Colonic mucosa (tissue), 4 donors: ENCODE measurements around the gene FRMPD2. TPM values are rescaled to one million over a fixed set of nuclear protein-coding genes. Genes with fewer than 3 reads are reported as not detected.

Experiments used
- DNase-seq: peaks from one replicate; pipeline ENCODE4 v3.0.0-alpha.2; 2020
- H3K27ac ChIP-seq: fragments of 200-600 bp; one replicate; pipeline ENCODE4 v1.8.0; 2021
- H3K27me3 ChIP-seq: fragments of 200-600 bp; one replicate; pipeline ENCODE4 v1.8.0; 2021
- H3K36me3 ChIP-seq: fragments of 200-600 bp; one replicate; pipeline ENCODE4 v1.8.0; 2021
- H3K4me1 ChIP-seq: fragments of 200-600 bp; one replicate; pipeline ENCODE4 v1.8.0; 2021; ENCODE audit warnings: mild to moderate bottlenecking
- H3K4me3 ChIP-seq: fragments of 200-600 bp; one replicate; pipeline ENCODE4 v1.8.0; 2021
- H3K9ac ChIP-seq, 2 donors: one replicate each; pipeline ENCODE4 v1.7.0; 2013; ENCODE audit warnings: control low read depth in 2 of 2, low read depth in 2 of 2, low read length in 2 of 2
- H3K9me3 ChIP-seq: fragments of 200-600 bp; one replicate; pipeline ENCODE4 v1.8.0; 2021
- intact Hi-C: fragments of 100-400 bp; cut with DNase I; formaldehyde crosslinking; loops from one replicate; pipeline ENCODE4 v1.14.1; 2022
- total RNA-seq, 2 donors: library from RNA; stranded (reverse); fragmentation: NEBNext Ultra II Directional in 1 of 2; extraction: Animal tissue kit (Norgen Biotek cat#: 25700) in 1 of 2; gene quantifications; one replicate each; pipeline ENCODE4 v1.2.1, GENCODE V29; 2021
- TF ChIP-seq, protein P1 (sequence below): fragments of 200-600 bp; IDR thresholded peaks from one replicate; pipeline ENCODE4 v1.8.0; 2022; ENCODE audit warnings: antibody characterized with exemption, mild to moderate bottlenecking
- donor health status: healthy.
- donor health status: DM: no; HTN: no; CAD: no.
- donor health status: DM: no; HTN: no; CAD: no.

Gene FRMPD2
- total RNA-seq, 2 donors from 2014 or later, result 0.35 TPM; not detected in 1

DNA sequence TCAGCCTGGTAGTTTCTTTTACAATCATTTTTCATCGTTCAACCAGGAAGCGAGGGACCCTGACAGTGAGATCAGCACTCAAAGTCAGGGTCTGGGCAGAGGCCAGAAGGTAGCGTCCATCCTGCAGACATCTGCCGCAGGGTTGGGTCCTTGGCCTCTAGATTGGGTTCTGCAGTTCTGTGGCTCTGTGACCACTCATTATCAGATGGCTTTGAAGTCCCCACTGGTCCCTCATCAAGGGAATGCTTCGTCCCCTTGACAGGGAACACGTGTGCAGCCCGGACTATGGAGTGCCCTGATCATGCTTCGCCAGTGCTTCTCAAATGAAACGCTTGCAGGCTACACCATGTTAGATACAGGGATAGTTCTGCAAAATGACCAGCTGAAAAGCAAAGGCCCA, 64.1 kb downstream of the FRMPD2 start:
- Histone ChIP-seq H3K9me3 (no peaks in the 10 kb centered on the region), H3K36me3 (no peaks in the 10 kb centered on the region), H3K4me3 (no peak overlapping the region), H3K9ac (no peak overlapping the region), H3K27ac (no peak overlapping the region), H3K27me3 (no peaks in the 10 kb centered on the region), H3K4me1 (no peaks in the 10 kb centered on the region)
- intact Hi-C loops, result no loop called here
- TF ChIP-seq, protein P1, sequence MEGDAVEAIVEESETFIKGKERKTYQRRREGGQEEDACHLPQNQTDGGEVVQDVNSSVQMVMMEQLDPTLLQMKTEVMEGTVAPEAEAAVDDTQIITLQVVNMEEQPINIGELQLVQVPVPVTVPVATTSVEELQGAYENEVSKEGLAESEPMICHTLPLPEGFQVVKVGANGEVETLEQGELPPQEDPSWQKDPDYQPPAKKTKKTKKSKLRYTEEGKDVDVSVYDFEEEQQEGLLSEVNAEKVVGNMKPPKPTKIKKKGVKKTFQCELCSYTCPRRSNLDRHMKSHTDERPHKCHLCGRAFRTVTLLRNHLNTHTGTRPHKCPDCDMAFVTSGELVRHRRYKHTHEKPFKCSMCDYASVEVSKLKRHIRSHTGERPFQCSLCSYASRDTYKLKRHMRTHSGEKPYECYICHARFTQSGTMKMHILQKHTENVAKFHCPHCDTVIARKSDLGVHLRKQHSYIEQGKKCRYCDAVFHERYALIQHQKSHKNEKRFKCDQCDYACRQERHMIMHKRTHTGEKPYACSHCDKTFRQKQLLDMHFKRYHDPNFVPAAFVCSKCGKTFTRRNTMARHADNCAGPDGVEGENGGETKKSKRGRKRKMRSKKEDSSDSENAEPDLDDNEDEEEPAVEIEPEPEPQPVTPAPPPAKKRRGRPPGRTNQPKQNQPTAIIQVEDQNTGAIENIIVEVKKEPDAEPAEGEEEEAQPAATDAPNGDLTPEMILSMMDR, result no peak
- DNase-seq, result no peak

DNA sequence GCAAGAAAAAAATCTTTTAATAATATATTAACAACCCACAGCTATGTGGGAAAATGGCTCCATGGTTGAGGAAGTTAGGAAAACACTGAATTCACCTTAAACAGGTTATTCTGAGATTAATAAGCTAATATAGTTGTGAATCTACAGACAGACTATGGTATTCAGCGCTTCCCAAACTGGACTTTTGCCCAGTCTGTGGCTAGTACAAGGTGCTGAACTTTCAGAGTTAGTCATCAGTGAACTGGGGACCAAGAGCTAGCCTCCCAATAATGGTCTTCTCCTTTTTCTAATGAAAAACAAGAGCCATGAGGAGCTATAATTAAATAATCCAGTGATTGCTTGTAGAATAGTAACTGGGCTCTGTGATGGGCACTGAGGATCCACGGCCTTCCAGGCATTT, 65.3 kb downstream of the FRMPD2 start:
- no peak for DNase-seq
- TF ChIP-seq, protein P1, result no peak
- intact Hi-C loops, result no loop called here

DNA sequence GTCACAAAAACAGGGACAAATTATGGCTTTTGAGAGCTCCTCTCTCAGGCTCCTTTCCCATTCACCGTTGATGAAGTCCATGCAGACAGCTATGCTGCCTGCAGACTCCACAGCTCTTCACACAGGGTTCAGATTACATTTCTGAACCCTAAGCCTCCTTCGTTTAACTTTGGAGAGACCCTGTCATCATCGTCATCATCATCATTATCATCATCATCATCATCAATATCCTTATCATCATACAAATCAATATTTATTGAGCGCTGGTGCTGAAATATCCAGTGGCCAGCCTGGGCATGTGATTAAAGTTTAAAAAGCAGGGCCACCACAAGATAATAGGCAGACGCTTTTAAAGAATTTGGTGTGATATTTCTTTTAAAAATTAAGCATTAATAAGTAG, 66.6 kb downstream of the FRMPD2 start:
- Histone ChIP-seq H3K4me3 (no peak overlapping the region), H3K36me3 (no peaks in the 10 kb centered on the region), H3K9me3 (no peaks in the 10 kb centered on the region), H3K9ac (no peak overlapping the region), H3K27ac (no peak overlapping the region), H3K27me3 (no peaks in the 10 kb centered on the region), H3K4me1 (no peaks in the 10 kb centered on the region)
- no peak for DNase-seq
- intact Hi-C loops, result no loop called here
- TF ChIP-seq, protein P1, result no peak

More for the DNA sequence above, 65.3 kb downstream of the FRMPD2 start:
- Histone ChIP-seq H3K4me1 (no peaks in the 10 kb centered on the region), H3K9ac (no peak overlapping the region), H3K36me3 (no peaks in the 10 kb centered on the region), H3K9me3 (no peaks in the 10 kb centered on the region), H3K27ac (no peak overlapping the region), H3K27me3 (no peaks in the 10 kb centered on the region), H3K4me3 (no peak overlapping the region)

DNA sequence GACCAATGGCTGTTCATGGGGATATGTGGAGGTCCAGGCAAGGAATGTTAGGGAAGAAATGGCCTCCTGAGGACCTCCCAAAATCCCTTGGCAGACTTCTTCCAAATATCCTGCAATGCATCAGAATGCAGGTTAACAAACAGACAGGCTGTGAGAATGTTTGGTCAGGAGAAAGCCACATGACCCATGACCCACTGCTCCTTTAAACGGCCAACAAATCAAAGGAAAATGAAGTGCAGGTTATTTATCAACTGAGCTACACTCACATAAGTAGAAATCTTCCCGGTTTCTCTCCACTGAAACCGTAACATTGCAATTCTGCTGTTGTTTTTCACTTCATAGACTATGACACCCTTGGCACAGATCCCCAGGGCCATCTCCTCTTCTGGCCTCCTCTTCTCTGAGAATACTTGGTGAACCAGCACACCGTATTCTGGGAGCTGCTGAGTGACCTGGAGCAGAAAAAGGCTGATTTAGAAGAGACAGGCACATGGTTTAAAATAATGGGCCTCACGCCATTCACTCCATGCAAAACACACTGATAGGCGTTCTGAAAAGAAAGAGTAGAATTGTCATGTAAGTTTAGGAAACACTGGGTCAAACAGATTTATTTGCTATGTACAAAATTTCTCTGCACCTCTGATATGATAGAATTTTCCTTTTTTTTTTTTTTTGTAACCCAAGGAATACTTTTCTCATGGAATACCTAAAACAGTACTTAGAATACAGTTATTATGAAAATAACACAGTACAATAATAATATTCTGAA, 67.8 kb downstream of the FRMPD2 start:
- TF ChIP-seq, protein P1, result no peak
- no peak for DNase-seq
- H3K4me3 ChIP-seq, result no peak overlapping the region
- no peak overlapping the region for H3K27ac ChIP-seq
- intact Hi-C loops, result no loop called here
- H3K9ac ChIP-seq, result no peak overlapping the region
- no peaks in the 10 kb centered on the region for H3K9me3 ChIP-seq
- no peaks in the 10 kb centered on the region for H3K27me3 ChIP-seq
- H3K4me1 ChIP-seq, result no peaks in the 10 kb centered on the region
- no peaks in the 10 kb centered on the region for H3K36me3 ChIP-seq

DNA sequence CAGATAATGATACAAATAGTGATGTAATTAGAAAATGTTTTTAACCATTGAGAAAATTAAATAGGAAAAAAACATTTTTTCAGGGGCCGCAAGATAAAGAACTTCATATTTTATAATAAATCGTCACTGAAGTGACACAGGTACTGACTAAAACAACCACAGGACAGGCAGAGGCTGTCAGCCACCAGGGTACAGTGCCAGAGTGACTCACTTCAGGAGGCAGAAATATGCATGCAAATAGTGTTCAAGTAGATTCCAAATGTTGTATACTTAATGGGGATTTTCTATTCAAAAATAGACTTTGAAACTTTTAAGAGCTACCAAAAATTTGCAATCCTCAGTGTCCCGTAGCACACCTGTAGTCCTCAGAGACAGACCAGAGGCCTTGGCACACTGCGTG, 68.6 kb downstream of the FRMPD2 start:
- Histone ChIP-seq H3K9ac (no peak overlapping the region), H3K27ac (no peak overlapping the region)

More for the DNA sequence above, 68.6 kb downstream of the FRMPD2 start:
- DNase-seq, result no peak
- H3K4me3 ChIP-seq, result no peak overlapping the region
- TF ChIP-seq, protein P1, result no peak
- H3K36me3 ChIP-seq, result no peaks in the 10 kb centered on the region
- H3K4me1 ChIP-seq, result no peaks in the 10 kb centered on the region
- no peaks in the 10 kb centered on the region for H3K27me3 ChIP-seq
- no peaks in the 10 kb centered on the region for H3K9me3 ChIP-seq
- intact Hi-C loops, result no loop called here
